Keratinocyte (primary cell): ENCODE results near the gene ZFYVE9. TPM values are rescaled to one million over a fixed set of nuclear protein-coding genes. Genes with fewer than 3 reads are reported as not detected.
A peak's percentile ranks its signal among the peaks of the same experiment; 100 is the strongest.
"Not testable (repeated sequence)": the region's sequence is repeated elsewhere in the genome, so short reads cannot be mapped to it uniquely, and the experiment has no call there.

Experiments used
- DNase-seq: peaks from one replicate; pipeline ENCODE4 v3.0.0-alpha.2; 2011; ENCODE audit warnings: low read depth, missing footprints, low spot score
- FAIRE-seq: peaks from 2 replicates; lab custom pipeline; 2011; peaks lifted over from hg19 to GRCh38; lab: Jason Lieb, UNC
- H2AFZ ChIP-seq: 2 replicates; pipeline ENCODE4 v1.6.0; 2012; ENCODE audit warnings: low read length, control low read depth, inconsistent platforms; ENCODE audit not compliant: control insufficient read depth
- H3K27ac ChIP-seq: 2 replicates; pipeline ENCODE4 v1.5.1; 2011; ENCODE audit warnings: low read length; ENCODE audit not compliant: control insufficient read depth, insufficient read depth
- H3K27me3 ChIP-seq: 3 replicates; pipeline ENCODE4 v1.6.0; 2011; ENCODE audit warnings: low read length; ENCODE audit not compliant: control insufficient read depth, insufficient read depth; ENCODE audit errors: extremely low read depth
- H3K36me3 ChIP-seq, 2 experiments: 2 replicates in 1 of 2; 3 replicates in 1 of 2; pipeline ENCODE4 v1.5.1; 2011; ENCODE audit warnings: low read length in 2 of 2, mild to moderate bottlenecking in 1 of 2; ENCODE audit not compliant: control insufficient read depth in 2 of 2, insufficient read depth in 2 of 2; ENCODE audit errors: extremely low read depth in 1 of 2
- H3K4me1 ChIP-seq: 3 replicates; pipeline ENCODE4 v1.5.1; 2011; ENCODE audit warnings: low read length; ENCODE audit not compliant: control insufficient read depth, insufficient read depth; ENCODE audit errors: extremely low read depth
- H3K4me2 ChIP-seq: 3 replicates; pipeline ENCODE4 v1.6.0; 2011; ENCODE audit warnings: low read depth, low read length; ENCODE audit not compliant: control insufficient read depth, insufficient read depth; ENCODE audit errors: extremely low read depth
- H3K4me3 ChIP-seq, 3 experiments: fragments of 200-600 bp in 1 of 3; sonication (generic) in 1 of 3; 2 replicates in 2 of 3; 3 replicates in 1 of 3; pipeline ENCODE4 v1.5.1; 2011 to 2016; ENCODE audit warnings: low read length in 3 of 3, mild to moderate bottlenecking in 3 of 3, control low read depth in 2 of 3, inconsistent platforms in 1 of 3, low read depth in 1 of 3, mixed read lengths in 1 of 3, mixed run types in 1 of 3, moderate library complexity in 1 of 3; ENCODE audit not compliant: control insufficient read depth in 2 of 3, insufficient read depth in 2 of 3; ENCODE audit errors: extremely low read depth in 1 of 3
- H3K79me2 ChIP-seq: 2 replicates; pipeline ENCODE4 v1.6.0; 2012; ENCODE audit warnings: low read length; ENCODE audit not compliant: control insufficient read depth, insufficient read depth
- H3K9ac ChIP-seq: 3 replicates; pipeline ENCODE4 v1.6.0; 2011; ENCODE audit warnings: low read length; ENCODE audit not compliant: control insufficient read depth, insufficient read depth; ENCODE audit errors: extremely low read depth
- H3K9me1 ChIP-seq: 3 replicates; pipeline ENCODE4 v1.6.0; 2011; ENCODE audit warnings: low read length; ENCODE audit not compliant: control insufficient read depth, insufficient read depth; ENCODE audit errors: extremely low read depth
- H3K9me3 ChIP-seq: 2 replicates; pipeline ENCODE4 v1.5.1; 2012; ENCODE audit warnings: low read depth, low read length; ENCODE audit not compliant: control insufficient read depth
- H4K20me1 ChIP-seq: 3 replicates; pipeline ENCODE4 v1.6.0; 2011; ENCODE audit warnings: low read length; ENCODE audit not compliant: control insufficient read depth, insufficient read depth; ENCODE audit errors: extremely low read depth
- EZH2 ChIP-seq: IDR thresholded peaks from one replicate; pipeline ENCODE4 v1.6.1; 2012; ENCODE audit warnings: inconsistent platforms, mild to moderate bottlenecking, low read length, moderate library complexity
- dilution Hi-C: fragments of 300-500 bp; cut with MboI; formaldehyde crosslinking; loops from one replicate; pipeline ENCODE4 v1.7.0; 2020; ENCODE audit warnings: low sequenced_read_pairs; ENCODE audit not compliant: extremely low pct_ligation_motif_present
- polyA plus RNA-seq, 5 experiments: library from polyadenylated mRNA; depleted of rRNA in 3 of 5; stranded (reverse) in 3 of 5; stranded (forward) in 1 of 5; unstranded in 1 of 5; fragments of >200 nt; gene quantifications; 1 replicate in 1 of 5; 2 replicates in 3 of 5; 3 replicates in 1 of 5; pipeline versions ENCODE4 v1.2.1 to v1.2.3, GENCODE V29; 2011 to 2012; ENCODE audit warnings: missing spikeins in 2 of 5, low read depth in 1 of 5, low replicate concordance in 1 of 5
- TF ChIP-seq, protein P1 (sequence below), 3 experiments: IDR thresholded peaks in 1 of 3; conservative IDR thresholded peaks in 1 of 3; optimal IDR thresholded peaks in 1 of 3; 2 replicates in 2 of 3; 3 replicates in 1 of 3; pipeline versions ENCODE3 to v1.5.1; 2011; ENCODE audit warnings: low read length in 3 of 3, mild to moderate bottlenecking in 3 of 3, moderate library complexity in 2 of 3, control low read depth in 1 of 3, inconsistent platforms in 1 of 3; ENCODE audit not compliant: insufficient read depth in 2 of 3; ENCODE audit errors: extremely low read depth in 1 of 3

ZFYVE9 gene
- polyA plus RNA-seq, 1 donor (not counting 4 experiments of a cell fraction or from before 2014, with no cell fraction given), result 27.7 TPM

DNA sequence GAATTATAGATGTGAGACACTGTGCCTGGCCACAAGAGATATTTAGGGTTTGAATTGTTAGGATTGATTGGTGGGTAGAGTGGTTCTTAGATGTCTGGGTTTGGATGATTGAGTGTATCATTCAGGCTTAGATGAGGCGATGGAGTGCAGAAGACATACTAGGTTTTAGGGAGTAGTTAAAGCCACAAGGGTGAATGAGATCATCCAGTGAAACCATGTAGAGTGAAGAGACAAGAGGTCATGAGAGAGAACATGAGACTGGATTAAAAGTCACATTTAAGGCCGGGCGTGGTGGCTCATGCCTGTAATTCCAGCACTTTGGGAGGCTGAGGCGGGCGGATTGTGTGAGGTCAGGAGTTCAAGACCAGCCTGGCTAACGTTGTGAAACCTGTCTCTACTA is 37.2 kb downstream of the ZFYVE9 start:
- peaks cover 16% of the 10 kb centered on the region for H3K79me2 ChIP-seq
- H3K9me1 ChIP-seq, result no peaks in the 10 kb centered on the region
- H3K36me3 ChIP-seq, result no peaks in the 10 kb centered on the region
- no peak for DNase-seq
- H3K9me3 ChIP-seq, result no peaks in the 10 kb centered on the region
- no peaks in the 10 kb centered on the region for H4K20me1 ChIP-seq
- H3K27me3 ChIP-seq, result no peaks in the 10 kb centered on the region
- H3K4me2 ChIP-seq, result no peak overlapping the region
- TF ChIP-seq, protein P1, sequence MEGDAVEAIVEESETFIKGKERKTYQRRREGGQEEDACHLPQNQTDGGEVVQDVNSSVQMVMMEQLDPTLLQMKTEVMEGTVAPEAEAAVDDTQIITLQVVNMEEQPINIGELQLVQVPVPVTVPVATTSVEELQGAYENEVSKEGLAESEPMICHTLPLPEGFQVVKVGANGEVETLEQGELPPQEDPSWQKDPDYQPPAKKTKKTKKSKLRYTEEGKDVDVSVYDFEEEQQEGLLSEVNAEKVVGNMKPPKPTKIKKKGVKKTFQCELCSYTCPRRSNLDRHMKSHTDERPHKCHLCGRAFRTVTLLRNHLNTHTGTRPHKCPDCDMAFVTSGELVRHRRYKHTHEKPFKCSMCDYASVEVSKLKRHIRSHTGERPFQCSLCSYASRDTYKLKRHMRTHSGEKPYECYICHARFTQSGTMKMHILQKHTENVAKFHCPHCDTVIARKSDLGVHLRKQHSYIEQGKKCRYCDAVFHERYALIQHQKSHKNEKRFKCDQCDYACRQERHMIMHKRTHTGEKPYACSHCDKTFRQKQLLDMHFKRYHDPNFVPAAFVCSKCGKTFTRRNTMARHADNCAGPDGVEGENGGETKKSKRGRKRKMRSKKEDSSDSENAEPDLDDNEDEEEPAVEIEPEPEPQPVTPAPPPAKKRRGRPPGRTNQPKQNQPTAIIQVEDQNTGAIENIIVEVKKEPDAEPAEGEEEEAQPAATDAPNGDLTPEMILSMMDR (optimal IDR thresholded peaks at IDR 0.05 in 1 of 3, IDR thresholded peaks at IDR 0.05 in 1 of 3, conservative IDR thresholded peaks at IDR 0.05 in 1 of 3; ENCODE audit: extremely low read depth in 1 of 3, insufficient read depth in 2 of 3, low read length in 3 of 3), result no peak
- TF ChIP-seq EZH2, result no peak
- dilution Hi-C loops, result no loop called here
- no peak overlapping the region for H3K27ac ChIP-seq
- no peak overlapping the region for H2AFZ ChIP-seq
- H3K4me3 ChIP-seq, result no peak overlapping the region
- no peaks in the 10 kb centered on the region for H3K4me1 ChIP-seq
- peak; percentile 9 for FAIRE-seq
- no peak overlapping the region for H3K9ac ChIP-seq

DNA sequence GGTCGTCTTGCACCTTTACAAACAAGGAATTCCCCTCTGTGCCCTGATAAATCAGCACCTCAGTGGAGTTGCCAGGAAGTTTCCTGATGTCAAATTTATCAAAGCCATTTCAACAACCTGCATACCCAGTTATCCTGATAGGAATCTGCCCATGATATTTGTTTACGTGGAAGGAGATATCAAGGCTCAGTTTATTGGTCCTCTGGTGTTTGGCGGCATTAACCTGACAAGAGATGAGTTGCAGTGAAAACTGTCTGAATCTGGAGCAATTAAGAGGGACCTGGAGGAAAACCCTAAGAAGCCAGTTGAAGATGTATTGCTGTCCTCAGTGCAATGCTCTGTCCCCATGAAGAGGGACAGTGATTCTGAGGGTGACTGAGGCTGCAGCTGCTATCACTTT is 38.3 kb downstream of the ZFYVE9 start:
- Histone ChIP-seq H3K4me2 (no peak overlapping the region), H3K9me3 (no peaks in the 10 kb centered on the region), H3K79me2 (peaks cover 18% of the 10 kb centered on the region), H3K27ac (no peak overlapping the region), H3K36me3 (no peaks in the 10 kb centered on the region), H3K4me1 (no peaks in the 10 kb centered on the region), H4K20me1 (no peaks in the 10 kb centered on the region), H3K9me1 (no peaks in the 10 kb centered on the region), H3K27me3 (no peaks in the 10 kb centered on the region), H3K4me3 (no peak overlapping the region), H3K9ac (no peak overlapping the region), H2AFZ (no peak overlapping the region)
- dilution Hi-C loops, result no loop called here
- TF ChIP-seq, protein P1 (optimal IDR thresholded peaks at IDR 0.05 in 1 of 3, IDR thresholded peaks at IDR 0.05 in 1 of 3, conservative IDR thresholded peaks at IDR 0.05 in 1 of 3; ENCODE audit: extremely low read depth in 1 of 3, insufficient read depth in 2 of 3, low read length in 3 of 3), result no peak
- TF ChIP-seq EZH2, result no peak
- DNase-seq (no peak), FAIRE-seq (no peak)

DNA sequence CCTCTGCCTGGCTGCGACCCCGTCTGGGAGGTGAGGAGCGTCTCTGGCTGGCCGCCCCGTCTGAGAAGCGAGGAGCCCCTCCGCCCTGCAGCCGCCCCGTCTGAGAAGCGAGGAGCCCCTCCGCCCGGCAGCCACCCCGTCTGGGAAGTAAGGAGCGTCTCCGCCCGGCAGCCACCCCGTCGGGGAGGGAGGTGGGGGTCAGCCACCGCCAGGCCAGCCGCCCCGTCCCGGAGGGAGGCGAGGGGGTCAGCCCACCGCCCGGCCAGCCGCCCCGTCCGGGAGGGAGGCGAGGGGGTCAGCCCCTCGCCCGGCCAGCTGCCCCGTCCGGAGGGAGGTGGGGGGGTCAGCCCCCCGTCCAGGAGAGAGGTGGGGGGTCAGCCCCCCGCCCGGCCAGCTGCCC is 39.9 kb downstream of the ZFYVE9 start:
- H3K27me3 ChIP-seq, H3K4me1 ChIP-seq, H3K36me3 ChIP-seq, H3K9ac ChIP-seq, H4K20me1 ChIP-seq, dilution Hi-C loops, H3K4me2 ChIP-seq, H3K4me3 ChIP-seq, H3K9me1 ChIP-seq, DNase-seq, H2AFZ ChIP-seq, H3K9me3 ChIP-seq, FAIRE-seq, H3K27ac ChIP-seq: not testable (repeated sequence)
- peaks cover 21% of the 10 kb centered on the region for H3K79me2 ChIP-seq

DNA sequence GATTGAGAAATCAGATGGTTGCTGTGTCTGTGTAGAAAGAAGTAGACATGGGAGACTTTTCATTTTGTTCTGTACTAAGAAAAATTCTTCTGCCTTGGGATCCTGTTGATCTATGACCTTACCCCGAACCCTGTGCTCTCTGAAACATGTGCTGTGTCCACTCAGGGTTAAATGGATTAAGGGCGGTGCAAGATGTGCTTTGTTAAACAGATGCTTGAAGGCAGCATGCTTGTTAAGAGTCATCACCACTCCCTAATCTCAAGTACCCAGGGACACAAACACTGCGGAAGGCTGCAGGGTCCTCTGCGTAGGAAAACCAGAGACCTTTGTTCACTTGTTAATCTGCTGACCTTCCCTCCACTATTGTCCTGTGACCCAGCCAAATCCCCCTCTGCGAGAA is 40.4 kb downstream of the ZFYVE9 start:
- DNase-seq, FAIRE-seq, dilution Hi-C loops: not testable (repeated sequence)

More for the DNA sequence above, 40.4 kb downstream of the ZFYVE9 start:
- not testable (repeated sequence) for H3K9me3 ChIP-seq, H3K27ac ChIP-seq, H3K4me1 ChIP-seq, H3K27me3 ChIP-seq, H2AFZ ChIP-seq, H4K20me1 ChIP-seq, H3K4me3 ChIP-seq, H3K4me2 ChIP-seq, H3K9me1 ChIP-seq, H3K36me3 ChIP-seq, H3K9ac ChIP-seq
- peaks cover 18% of the 10 kb centered on the region for H3K79me2 ChIP-seq
